Activated B cell treated with CpG ODN at 0.5 μM for 24 hours (primary cell): Measurements from ENCODE around the gene CC2D1A. TPM values are rescaled to one million over a fixed set of nuclear protein-coding genes. Genes with fewer than 3 reads are reported as not detected.

Experiments
- ATAC-seq: fragments of 200-7000 bp; cut with Tn5 transposase; one replicate; pipeline ENCODE4 v1.10.0; 2021; ENCODE audit warnings: low read depth, mild to moderate bottlenecking, moderate library complexity
- CTCF ChIA-PET: fragments of 350-600 bp; sonication (Branson Sonifier 250); formaldehyde crosslinking; loops from one replicate; lab custom pipeline; 2021; ENCODE audit warnings: antibody characterized with exemption; lab: Charles Lee
- POLR2A ChIA-PET: fragments of 350-600 bp; sonication (Branson Sonifier 250); formaldehyde crosslinking; loops from one replicate; lab custom pipeline; 2021; ENCODE audit warnings: antibody characterized with exemption; lab: Charles Lee
- DNase-seq: peaks from one replicate; pipeline ENCODE4 v3.0.0; 2022
- H3K27ac Mint-ChIP-seq: one replicate; pipeline ENCODE4 v1.8.0; 2020; ENCODE audit warnings: mixed read lengths
- H3K27me3 Mint-ChIP-seq: one replicate; pipeline ENCODE4 v1.8.0; 2021; ENCODE audit warnings: mixed read lengths
- H3K36me3 Mint-ChIP-seq: one replicate; pipeline ENCODE4 v1.8.0; 2021; ENCODE audit warnings: low read depth, mixed read lengths
- H3K4me1 Mint-ChIP-seq: one replicate; pipeline ENCODE4 v1.8.0; 2021; ENCODE audit warnings: mixed read lengths
- H3K4me3 Mint-ChIP-seq: one replicate; pipeline ENCODE4 v1.8.0; 2020; ENCODE audit warnings: mild to moderate bottlenecking, mixed read lengths
- H3K9me3 Mint-ChIP-seq: one replicate; pipeline ENCODE4 v1.8.0; 2020; ENCODE audit warnings: mixed read lengths
- intact Hi-C: fragments of 100-400 bp; cut with micrococcal nuclease; formaldehyde crosslinking; loops from one replicate; pipeline ENCODE4 v1.15.1; 2024
- total RNA-seq: library from RNA; stranded (reverse); gene quantifications from 2 replicates; pipeline ENCODE4 v1.2.3, GENCODE V29; 2022
- TF ChIP-seq, protein P1 (sequence below): fragments of 200-600 bp; IDR thresholded peaks from one replicate; pipeline ENCODE4 v1.8.0; 2022; ENCODE audit warnings: antibody characterized with exemption, mild to moderate bottlenecking

CC2D1A gene
- total RNA-seq, 1 donor from 2014 or later, result 35.6 TPM

GRCh38 chr19:13902993-13903555 lies 2.9 kb upstream of the CC2D1A start:
- no peak for ATAC-seq
- intact Hi-C loops, result loop anchor here (1.0 kb wide), 2 partner anchors 145 to 170 kb away; no protein-coding TSS in a partner anchor
- H3K36me3 Mint-ChIP-seq, result no peaks in the 10 kb centered on the region
- H3K27me3 Mint-ChIP-seq, result no peaks in the 10 kb centered on the region
- CTCF ChIA-PET, result interaction anchor here (0.6 to 2.6 kb wide), 8 partner anchors 22 to 169 kb away, joined by 3 to 11 read pairs (median 4); partner anchors contain the start of genes DCAF15, IL27RA and MISP3
- TF ChIP-seq, protein P1, sequence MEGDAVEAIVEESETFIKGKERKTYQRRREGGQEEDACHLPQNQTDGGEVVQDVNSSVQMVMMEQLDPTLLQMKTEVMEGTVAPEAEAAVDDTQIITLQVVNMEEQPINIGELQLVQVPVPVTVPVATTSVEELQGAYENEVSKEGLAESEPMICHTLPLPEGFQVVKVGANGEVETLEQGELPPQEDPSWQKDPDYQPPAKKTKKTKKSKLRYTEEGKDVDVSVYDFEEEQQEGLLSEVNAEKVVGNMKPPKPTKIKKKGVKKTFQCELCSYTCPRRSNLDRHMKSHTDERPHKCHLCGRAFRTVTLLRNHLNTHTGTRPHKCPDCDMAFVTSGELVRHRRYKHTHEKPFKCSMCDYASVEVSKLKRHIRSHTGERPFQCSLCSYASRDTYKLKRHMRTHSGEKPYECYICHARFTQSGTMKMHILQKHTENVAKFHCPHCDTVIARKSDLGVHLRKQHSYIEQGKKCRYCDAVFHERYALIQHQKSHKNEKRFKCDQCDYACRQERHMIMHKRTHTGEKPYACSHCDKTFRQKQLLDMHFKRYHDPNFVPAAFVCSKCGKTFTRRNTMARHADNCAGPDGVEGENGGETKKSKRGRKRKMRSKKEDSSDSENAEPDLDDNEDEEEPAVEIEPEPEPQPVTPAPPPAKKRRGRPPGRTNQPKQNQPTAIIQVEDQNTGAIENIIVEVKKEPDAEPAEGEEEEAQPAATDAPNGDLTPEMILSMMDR, result no peak
- H3K4me3 Mint-ChIP-seq, result no peak overlapping the region
- no peak for DNase-seq
- POLR2A ChIA-PET, result interaction anchor here (0.7 to 0.8 kb wide), 2 partner anchors 50 to 150 kb away, joined by 3 read pairs; no protein-coding TSS in a partner anchor
- H3K9me3 Mint-ChIP-seq, result no peaks in the 10 kb centered on the region
- no peak overlapping the region for H3K27ac Mint-ChIP-seq
- peaks cover 11% of the 10 kb centered on the region for H3K4me1 Mint-ChIP-seq

- Mint-ChIP-seq H3K27me3 (no peaks in the 10 kb centered on the region), H3K36me3 (peaks cover 13% of the 10 kb centered on the region), H3K27ac (peak overlapping the region; percentile 22), H3K4me3 (peak overlapping the region; percentile 87), H3K4me1 (peaks cover 11% of the 10 kb centered on the region), H3K9me3 (no peaks in the 10 kb centered on the region)
- DNase-seq, result no peak
- ChIA-PET POLR2A (interaction anchor here (0.6 to 2.3 kb wide), 5 partner anchors 79 to 1215 kb away, joined by 4 to 11 read pairs (median 7); partner anchors contain the start of genes IL27RA and MRI1), CTCF (interaction anchor here (0.5 to 1.0 kb wide), 3 partner anchors 108 to 231 kb away, joined by 3 to 4 read pairs (median 3); no protein-coding TSS in a partner anchor)
- TF ChIP-seq, protein P1, result no peak
- ATAC-seq, result no peak
- intact Hi-C loops, result loop anchor here (1.0 to 2.0 kb wide), 5 partner anchors 15 to 126 kb away; partner anchors contain the start of genes DCAF15 and RFX1
Observed at GRCh38 chr19:13906521-13906904, 512 bp downstream of the CC2D1A start.

DNA sequence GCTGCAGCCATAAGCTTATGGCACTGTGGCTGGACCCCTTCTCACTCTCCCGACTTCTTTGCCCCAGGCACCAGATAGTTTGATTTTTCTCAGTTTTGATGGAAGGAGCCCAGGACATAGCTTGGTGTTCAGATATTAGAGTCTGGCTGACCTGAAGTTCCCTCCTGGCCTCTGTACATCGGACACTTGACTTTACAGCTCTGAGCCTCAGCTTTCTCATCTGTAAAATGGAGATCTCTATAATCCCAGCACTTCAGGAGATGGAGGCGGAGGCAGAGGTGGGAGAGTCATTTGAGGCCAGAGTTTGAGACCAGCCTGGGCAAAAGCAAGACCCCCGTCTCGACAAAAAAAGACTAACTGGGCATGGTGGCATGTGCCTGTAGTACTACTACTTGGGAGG lies 909 bp downstream of the CC2D1A start:
- Mint-ChIP-seq H3K27ac (peak overlapping the region; percentile 22), H3K27me3 (no peaks in the 10 kb centered on the region), H3K4me3 (peak overlapping the region; percentile 87), H3K36me3 (peaks cover 14% of the 10 kb centered on the region), H3K4me1 (peaks cover 11% of the 10 kb centered on the region), H3K9me3 (no peaks in the 10 kb centered on the region)
- CTCF ChIA-PET, result interaction anchor here (0.5 to 1.0 kb wide), 3 partner anchors 108 to 230 kb away, joined by 3 to 4 read pairs (median 3); no protein-coding TSS in a partner anchor
- POLR2A ChIA-PET, result interaction anchor here (0.6 to 2.3 kb wide), 5 partner anchors 78 to 1215 kb away, joined by 4 to 11 read pairs (median 7); partner anchors contain the start of genes IL27RA and MRI1
- DNase-seq, result no peak
- TF ChIP-seq, protein P1, result no peak
- intact Hi-C loops, result loop anchor here (1.0 to 2.0 kb wide), 5 partner anchors 14 to 125 kb away; partner anchors contain the start of genes DCAF15 and RFX1
- ATAC-seq, result no peak

DNA sequence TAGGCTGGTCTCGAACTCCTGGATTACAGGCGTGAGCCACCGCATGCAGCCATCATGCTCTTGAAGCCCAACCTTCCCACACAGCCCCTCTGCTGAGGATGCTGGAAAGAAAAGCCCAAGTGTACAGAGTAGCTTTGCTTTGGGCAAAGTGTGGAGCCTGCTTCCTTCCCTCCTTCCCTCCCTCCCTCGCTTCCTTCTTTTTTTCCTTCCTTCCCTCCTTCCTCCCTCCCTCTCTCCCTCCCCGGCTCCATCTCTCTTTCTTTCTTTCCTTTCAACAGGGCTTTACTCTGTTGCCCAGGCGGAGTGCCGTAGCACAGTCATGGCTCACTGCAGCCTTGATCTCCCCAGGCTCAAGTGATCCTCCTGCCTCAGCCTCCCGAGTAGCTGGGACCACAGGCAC lies 2.7 kb downstream of the CC2D1A start:
- Mint-ChIP-seq H3K36me3 (peaks cover 23% of the 10 kb centered on the region), H3K27ac (no peak overlapping the region), H3K27me3 (no peaks in the 10 kb centered on the region), H3K4me1 (peaks cover 11% of the 10 kb centered on the region), H3K9me3 (no peaks in the 10 kb centered on the region), H3K4me3 (no peak overlapping the region)
- TF ChIP-seq, protein P1, result no peak
- CTCF ChIA-PET, result no interaction called here
- no peak for DNase-seq
- intact Hi-C loops, result no loop called here
- ATAC-seq, result no peak
- POLR2A ChIA-PET, result interaction anchor here (0.6 to 0.7 kb wide), 2 partner anchors 110 to 120 kb away, joined by 5 read pairs; no protein-coding TSS in a partner anchor

DNA sequence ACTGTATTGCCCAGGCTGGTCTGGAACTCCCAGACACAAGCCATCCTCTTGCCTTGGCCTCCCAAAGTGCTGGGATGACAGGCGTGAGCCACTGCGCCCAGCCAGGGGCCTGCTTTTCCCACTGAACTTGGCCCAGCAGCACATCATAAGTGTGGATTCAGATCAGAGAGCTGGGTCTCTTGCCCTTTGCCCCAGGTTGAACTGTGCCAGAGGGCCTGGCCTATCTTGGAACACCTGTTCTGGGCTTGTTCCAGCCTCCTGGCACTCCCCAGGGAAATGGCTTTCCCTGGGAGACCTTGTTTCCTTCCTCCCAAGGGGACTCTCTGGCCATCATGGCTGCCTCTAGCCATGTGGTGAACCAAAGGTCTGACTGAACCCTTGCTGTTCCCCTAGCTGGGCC lies 3.4 kb downstream of the CC2D1A start:
- Mint-ChIP-seq H3K9me3 (no peaks in the 10 kb centered on the region), H3K27me3 (no peaks in the 10 kb centered on the region), H3K27ac (no peak overlapping the region), H3K4me1 (peaks cover 11% of the 10 kb centered on the region), H3K4me3 (no peak overlapping the region), H3K36me3 (peaks cover 23% of the 10 kb centered on the region)
- DNase-seq, result no peak
- TF ChIP-seq, protein P1, result no peak
- POLR2A ChIA-PET, result interaction anchor here (0.6 kb wide), 1 partner anchor 119 kb away, joined by 5 read pairs; no protein-coding TSS in a partner anchor
- intact Hi-C loops, result no loop called here
- CTCF ChIA-PET, result no interaction called here
- ATAC-seq, result no peak
